MM.1S (cell line): Measurements from ENCODE around the gene SLC26A8.

Experiments
- DNase-seq: peaks from one replicate; pipeline ENCODE4 v3.0.0-alpha.2; 2015
- H2AFZ ChIP-seq: fragments of 300-600 bp; sonication (generic); 2 replicates; pipeline ENCODE4 v1.6.0; 2016; ENCODE audit warnings: antibody characterized with exemption, low read length
- H3F3A ChIP-seq: fragments of 300-600 bp; sonication (generic); 2 replicates; pipeline ENCODE4 v1.6.1; 2016; ENCODE audit warnings: mild to moderate bottlenecking, antibody characterized with exemption, low read length, moderate library complexity, mixed read lengths; ENCODE audit not compliant: insufficient read depth
- H3K27ac ChIP-seq: fragments of 300-600 bp; sonication (generic); 2 replicates; pipeline ENCODE4 v1.5.1; 2016; ENCODE audit warnings: mild to moderate bottlenecking, low read length
- H3K27me3 ChIP-seq: fragments of 300-600 bp; sonication (generic); replicated peaks from 2 replicates; pipeline ENCODE4 v1.6.0; 2016; ENCODE audit warnings: low read length; ENCODE audit not compliant: insufficient read depth
- H3K36me3 ChIP-seq: fragments of 300-600 bp; sonication (generic); replicated peaks from 2 replicates; pipeline ENCODE4 v1.6.1; 2016; ENCODE audit warnings: mild to moderate bottlenecking, low read length, mixed read lengths; ENCODE audit not compliant: insufficient read depth
- H3K4me1 ChIP-seq: fragments of 300-600 bp; sonication (generic); 2 replicates; pipeline ENCODE4 v1.6.1; 2016; ENCODE audit warnings: low read length, mixed read lengths
- H3K4me2 ChIP-seq: fragments of 300-600 bp; sonication (generic); 2 replicates; pipeline ENCODE4 v1.6.0; 2016; ENCODE audit warnings: low read depth, low read length
- H3K4me3 ChIP-seq: fragments of 300-600 bp; sonication (generic); 2 replicates; pipeline ENCODE4 v1.5.1; 2016; ENCODE audit warnings: low read length, mixed read lengths
- H3K79me2 ChIP-seq: fragments of 300-600 bp; sonication (generic); 2 replicates; pipeline ENCODE4 v1.6.1; 2016; ENCODE audit warnings: mixed run types, low read length, mixed read lengths
- H3K9ac ChIP-seq: fragments of 300-600 bp; sonication (generic); 2 replicates; pipeline ENCODE4 v1.6.1; 2016; ENCODE audit warnings: low read length, mixed read lengths
- H3K9me2 ChIP-seq: fragments of 300-600 bp; sonication (generic); replicated peaks from 2 replicates; pipeline ENCODE4 v1.6.1; 2016; ENCODE audit warnings: mild to moderate bottlenecking, low read length, mixed read lengths; ENCODE audit not compliant: insufficient read depth
- H3K9me3 ChIP-seq: fragments of 300-600 bp; sonication (generic); replicated peaks from 2 replicates; pipeline ENCODE4 v1.6.1; 2016; ENCODE audit warnings: mild to moderate bottlenecking, low read length, mixed read lengths; ENCODE audit not compliant: insufficient read depth
- H4K20me1 ChIP-seq: fragments of 300-600 bp; sonication (generic); 2 replicates; pipeline ENCODE4 v1.6.1; 2016; ENCODE audit warnings: mild to moderate bottlenecking, low read length, moderate library complexity, mixed read lengths; ENCODE audit not compliant: insufficient read depth
- EZH2 ChIP-seq: fragments of 300-600 bp; sonication (generic); optimal IDR thresholded peaks from 2 replicates; pipeline ENCODE3; 2017; ENCODE audit warnings: low read depth, mild to moderate bottlenecking, antibody characterized with exemption, low read length, mixed read lengths
- EZH2phosphoT487 ChIP-seq: fragments of 300-600 bp; sonication (generic); IDR thresholded peaks from 2 replicates; pipeline ENCODE4 v1.6.1; 2018; ENCODE audit warnings: antibody characterized with exemption, low read length
- TF ChIP-seq, protein P1 (sequence below): fragments of 300-600 bp; sonication (generic); IDR thresholded peaks from 2 replicates; pipeline ENCODE4 v1.5.1; 2016; ENCODE audit warnings: antibody characterized with exemption, low read length, mixed read lengths

Gene SLC26A8

DNA sequence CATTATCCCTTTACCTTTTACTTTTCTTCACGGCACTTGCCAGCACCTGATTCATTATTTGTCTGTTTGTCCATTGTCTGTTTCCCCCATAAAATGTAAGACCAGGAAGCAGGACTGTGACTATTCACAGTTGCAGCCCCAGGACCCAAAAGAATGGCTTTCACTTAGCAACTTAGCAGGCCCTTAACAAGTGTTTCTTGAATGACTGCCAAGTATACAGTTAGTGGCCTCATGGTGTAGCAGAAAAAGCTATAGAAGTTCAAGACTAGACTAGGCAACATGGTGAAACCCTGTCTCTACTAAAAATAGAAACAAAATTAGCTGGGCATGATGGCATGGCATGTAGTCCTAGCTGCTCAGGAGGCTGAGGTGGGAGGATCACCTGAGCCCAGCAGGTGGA, 4.3 kb downstream of the SLC26A8 start:
- H3K9me3 ChIP-seq, result no peaks in the 10 kb centered on the region
- H3K4me1 ChIP-seq, result no peaks in the 10 kb centered on the region
- H3K9ac ChIP-seq, result no peak overlapping the region
- no peak overlapping the region for H3K27ac ChIP-seq
- H3K9me2 ChIP-seq, result no peaks in the 10 kb centered on the region
- no peaks in the 10 kb centered on the region for H4K20me1 ChIP-seq
- TF ChIP-seq, protein P1, sequence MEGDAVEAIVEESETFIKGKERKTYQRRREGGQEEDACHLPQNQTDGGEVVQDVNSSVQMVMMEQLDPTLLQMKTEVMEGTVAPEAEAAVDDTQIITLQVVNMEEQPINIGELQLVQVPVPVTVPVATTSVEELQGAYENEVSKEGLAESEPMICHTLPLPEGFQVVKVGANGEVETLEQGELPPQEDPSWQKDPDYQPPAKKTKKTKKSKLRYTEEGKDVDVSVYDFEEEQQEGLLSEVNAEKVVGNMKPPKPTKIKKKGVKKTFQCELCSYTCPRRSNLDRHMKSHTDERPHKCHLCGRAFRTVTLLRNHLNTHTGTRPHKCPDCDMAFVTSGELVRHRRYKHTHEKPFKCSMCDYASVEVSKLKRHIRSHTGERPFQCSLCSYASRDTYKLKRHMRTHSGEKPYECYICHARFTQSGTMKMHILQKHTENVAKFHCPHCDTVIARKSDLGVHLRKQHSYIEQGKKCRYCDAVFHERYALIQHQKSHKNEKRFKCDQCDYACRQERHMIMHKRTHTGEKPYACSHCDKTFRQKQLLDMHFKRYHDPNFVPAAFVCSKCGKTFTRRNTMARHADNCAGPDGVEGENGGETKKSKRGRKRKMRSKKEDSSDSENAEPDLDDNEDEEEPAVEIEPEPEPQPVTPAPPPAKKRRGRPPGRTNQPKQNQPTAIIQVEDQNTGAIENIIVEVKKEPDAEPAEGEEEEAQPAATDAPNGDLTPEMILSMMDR, result no peak
- TF ChIP-seq EZH2phosphoT487, result no peak
- no peak for TF ChIP-seq EZH2
- no peak overlapping the region for H3K4me2 ChIP-seq
- H3K27me3 ChIP-seq, result no peaks in the 10 kb centered on the region
- no peaks in the 10 kb centered on the region for H3K79me2 ChIP-seq
- no peaks in the 10 kb centered on the region for H3F3A ChIP-seq
- no peak for DNase-seq
- H2AFZ ChIP-seq, result no peak overlapping the region
- no peak overlapping the region for H3K4me3 ChIP-seq
- no peaks in the 10 kb centered on the region for H3K36me3 ChIP-seq

DNA sequence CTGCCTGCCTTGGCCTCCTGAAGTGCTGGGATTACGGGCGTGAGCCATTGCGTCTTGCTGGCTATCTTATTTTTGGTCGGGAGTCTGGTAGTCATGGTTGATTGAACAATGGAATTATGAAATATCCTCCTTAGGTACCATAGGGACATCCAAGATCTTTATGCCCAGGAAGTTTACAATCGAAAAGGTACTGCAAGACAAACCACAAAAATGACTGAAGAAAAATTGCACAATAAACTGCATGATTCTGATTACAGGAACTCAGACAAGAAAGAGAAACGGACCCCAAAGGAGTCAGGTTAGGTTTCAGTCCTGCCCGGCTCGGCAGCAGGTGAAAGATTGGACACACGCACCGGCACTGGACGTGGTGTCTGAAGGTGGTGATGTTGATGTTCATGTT, 5.3 kb downstream of the SLC26A8 start:
- Histone ChIP-seq H3K27ac (no peak overlapping the region), H3K36me3 (no peaks in the 10 kb centered on the region), H3K4me2 (no peak overlapping the region), H3F3A (no peaks in the 10 kb centered on the region), H3K4me1 (no peaks in the 10 kb centered on the region), H3K9me2 (no peaks in the 10 kb centered on the region), H3K27me3 (no peaks in the 10 kb centered on the region), H3K4me3 (no peak overlapping the region), H3K79me2 (no peaks in the 10 kb centered on the region), H3K9ac (no peak overlapping the region), H3K9me3 (no peaks in the 10 kb centered on the region), H4K20me1 (no peaks in the 10 kb centered on the region), H2AFZ (no peak overlapping the region)
- TF ChIP-seq, protein P1, result no peak
- TF ChIP-seq EZH2phosphoT487, result no peak
- TF ChIP-seq EZH2, result no peak
- no peak for DNase-seq

DNA sequence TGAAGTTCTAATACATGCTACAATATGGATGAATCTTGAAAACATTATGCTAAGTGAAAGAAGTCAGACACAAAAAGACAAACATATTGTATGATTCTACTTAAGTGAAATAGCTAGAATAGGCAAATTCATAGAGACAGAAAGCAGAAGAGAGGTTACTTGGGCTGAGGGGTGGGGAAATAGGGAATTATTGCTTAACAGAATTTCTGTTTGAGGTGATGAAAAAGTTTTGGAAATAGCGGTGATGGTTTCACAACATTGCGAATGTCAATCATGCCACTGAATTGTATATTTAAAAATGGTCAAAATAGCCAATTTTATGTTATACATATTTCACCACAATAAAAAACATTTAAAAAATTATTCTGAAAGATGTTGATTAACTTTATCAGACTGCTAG, 6.1 kb downstream of the SLC26A8 start:
- Histone ChIP-seq H4K20me1 (no peaks in the 10 kb centered on the region), H3K9me2 (no peaks in the 10 kb centered on the region), H3K36me3 (no peaks in the 10 kb centered on the region), H2AFZ (no peak overlapping the region), H3K27me3 (no peaks in the 10 kb centered on the region), H3K4me1 (no peaks in the 10 kb centered on the region), H3K4me2 (no peak overlapping the region), H3K9ac (no peak overlapping the region), H3K9me3 (no peaks in the 10 kb centered on the region), H3F3A (no peaks in the 10 kb centered on the region), H3K27ac (no peak overlapping the region), H3K4me3 (no peak overlapping the region), H3K79me2 (no peaks in the 10 kb centered on the region)
- no peak for DNase-seq
- TF ChIP-seq, protein P1, result no peak
- TF ChIP-seq EZH2 (no peak), EZH2phosphoT487 (no peak)
